Uterus (tissue), 4 donors: ENCODE data around the gene SEC24D. TPM values are rescaled to one million over a fixed set of nuclear protein-coding genes. Genes with fewer than 3 reads are reported as not detected.

Source experiments
- DNase-seq, 2 donors: peaks; one replicate each; pipeline ENCODE4 v3.0.0-alpha.2; 2019 to 2020
- H3K27ac ChIP-seq, 2 donors: fragments of 200-600 bp; sonication (generic); 1 replicate in 1 of 2; 2 replicates in 1 of 2; pipeline ENCODE4 v1.5.1; 2016 to 2018
- H3K27me3 ChIP-seq, 2 donors: fragments of 200-600 bp; sonication (generic); one replicate each; pipeline ENCODE4 v1.5.1; 2018 to 2019; ENCODE audit warnings: control low read depth in 1 of 2
- H3K36me3 ChIP-seq, 2 donors: fragments of 200-600 bp; sonication (generic); one replicate each; pipeline ENCODE4 v1.5.1; 2019; ENCODE audit warnings: control low read depth in 1 of 2
- H3K4me1 ChIP-seq, 2 donors: fragments of 200-600 bp; sonication (generic); one replicate each; pipeline ENCODE4 v1.5.1; 2018 to 2019; ENCODE audit warnings: control low read depth in 1 of 2
- H3K4me3 ChIP-seq, 2 donors: fragments of 200-600 bp; sonication (generic); 1 replicate in 1 of 2; 2 replicates in 1 of 2; pipeline ENCODE4 v1.5.1; 2018 to 2019; ENCODE audit warnings: mild to moderate bottlenecking in 1 of 2
- H3K9me3 ChIP-seq, 2 donors: fragments of 200-600 bp; sonication (generic); one replicate each; pipeline ENCODE4 v1.5.1; 2019; ENCODE audit warnings: control low read depth in 1 of 2
- POLR2A ChIP-seq, 2 donors: fragments of 450-650 bp; IDR thresholded peaks; one replicate each; pipeline ENCODE4 v1.6.1; 2016; ENCODE audit warnings: antibody characterized with exemption in 2 of 2, mild to moderate bottlenecking in 1 of 2, moderate library complexity in 1 of 2
- intact Hi-C: fragments of 100-400 bp; cut with DNase I; formaldehyde crosslinking; loops from one replicate; pipeline ENCODE4 v1.15.1; 2023; ENCODE audit warnings: low total_unique reads
- total RNA-seq, 4 donors: library from RNA; depleted of rRNA in 3 of 4; stranded (reverse); fragments of >200 nt in 3 of 4; gene quantifications; one replicate each; pipeline versions ENCODE4 v1.1.0 to v1.2.4, GENCODE V29; 2014 to 2023
- TF ChIP-seq, protein P1 (sequence below), 4 experiments: fragments of 200-600 bp in 2 of 4; fragments of 450-650 bp in 2 of 4; sonication (generic) in 2 of 4; IDR thresholded peaks; one replicate each; pipeline ENCODE4 v1.5.1; 2016 to 2019; ENCODE audit warnings: antibody characterized with exemption in 4 of 4, mild to moderate bottlenecking in 2 of 4, moderate library complexity in 1 of 4
- donor health status: DM: yes; HTN: yes; CAD: no.

The SEC24D gene
- total RNA-seq, 4 donors from 2014 or later: 26.1 to 107 (median 61.0) TPM

DNA sequence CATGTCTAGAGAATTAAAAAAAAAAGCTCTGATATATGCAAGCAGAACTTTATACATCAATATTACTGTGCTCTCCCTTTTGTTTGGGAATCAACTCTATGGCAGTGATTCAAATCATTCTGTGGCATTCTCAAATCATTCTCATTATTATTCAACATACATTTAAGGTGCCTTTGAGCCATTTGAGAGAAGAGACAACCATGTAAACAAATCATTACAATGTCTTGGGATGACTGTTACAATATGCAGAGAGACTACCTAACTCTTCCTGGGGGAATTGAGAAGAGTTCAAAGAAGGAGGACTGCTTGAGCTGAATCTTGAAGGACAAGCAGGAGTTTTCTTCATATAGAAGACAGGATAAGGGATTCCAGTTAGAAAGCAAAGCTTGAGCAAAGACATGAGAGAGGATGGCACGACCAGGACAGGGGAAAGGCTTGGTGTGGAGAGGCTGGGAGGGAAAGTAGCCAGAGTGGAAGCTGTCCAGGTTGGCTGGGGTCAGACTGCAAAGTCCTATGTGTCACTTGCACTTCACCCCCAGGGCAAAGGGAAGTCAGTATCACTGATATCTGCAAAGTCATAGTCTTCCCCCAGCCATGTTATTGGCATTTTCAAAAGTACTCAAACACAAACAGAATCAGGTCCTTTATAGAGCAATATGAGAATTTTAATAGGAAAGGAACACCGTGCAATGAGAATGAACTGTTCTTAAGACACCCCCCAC lies 9.0 kb downstream of the SEC24D start:
- intact Hi-C loops: no loop called here

DNA sequence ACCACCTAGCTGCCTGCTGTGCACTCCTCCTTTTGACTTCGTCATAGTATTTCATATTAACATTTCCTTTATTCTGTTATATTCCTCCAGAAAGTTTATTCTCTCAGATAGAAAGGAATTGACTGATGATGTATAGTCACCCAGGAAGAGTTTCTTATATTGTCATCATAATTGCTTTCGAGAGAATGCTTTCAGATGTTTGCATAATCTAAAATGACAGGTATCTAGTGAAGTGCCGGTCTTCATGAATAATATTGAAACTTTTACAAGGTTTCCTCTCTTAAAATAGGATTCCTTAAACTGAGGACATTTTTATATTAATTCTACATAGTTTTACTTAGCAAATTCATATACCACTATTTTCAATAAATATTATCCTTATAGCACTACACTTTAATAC lies 10.1 kb downstream of the SEC24D start:
- TF ChIP-seq, protein P1, sequence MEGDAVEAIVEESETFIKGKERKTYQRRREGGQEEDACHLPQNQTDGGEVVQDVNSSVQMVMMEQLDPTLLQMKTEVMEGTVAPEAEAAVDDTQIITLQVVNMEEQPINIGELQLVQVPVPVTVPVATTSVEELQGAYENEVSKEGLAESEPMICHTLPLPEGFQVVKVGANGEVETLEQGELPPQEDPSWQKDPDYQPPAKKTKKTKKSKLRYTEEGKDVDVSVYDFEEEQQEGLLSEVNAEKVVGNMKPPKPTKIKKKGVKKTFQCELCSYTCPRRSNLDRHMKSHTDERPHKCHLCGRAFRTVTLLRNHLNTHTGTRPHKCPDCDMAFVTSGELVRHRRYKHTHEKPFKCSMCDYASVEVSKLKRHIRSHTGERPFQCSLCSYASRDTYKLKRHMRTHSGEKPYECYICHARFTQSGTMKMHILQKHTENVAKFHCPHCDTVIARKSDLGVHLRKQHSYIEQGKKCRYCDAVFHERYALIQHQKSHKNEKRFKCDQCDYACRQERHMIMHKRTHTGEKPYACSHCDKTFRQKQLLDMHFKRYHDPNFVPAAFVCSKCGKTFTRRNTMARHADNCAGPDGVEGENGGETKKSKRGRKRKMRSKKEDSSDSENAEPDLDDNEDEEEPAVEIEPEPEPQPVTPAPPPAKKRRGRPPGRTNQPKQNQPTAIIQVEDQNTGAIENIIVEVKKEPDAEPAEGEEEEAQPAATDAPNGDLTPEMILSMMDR (IDR thresholded peaks at IDR 0.05): no peak
- no peak for TF ChIP-seq POLR2A (IDR thresholded peaks at IDR 0.05)
- Histone ChIP-seq H3K27me3 (no peaks in the 10 kb centered on the region), H3K36me3 (no peaks in the 10 kb centered on the region), H3K4me1 (no peaks in the 10 kb centered on the region), H3K27ac (peak overlapping the region in 1 of 2 donors; percentile 6), H3K9me3 (no peaks in the 10 kb centered on the region), H3K4me3 (no peak overlapping the region)
- no peak for DNase-seq
- intact Hi-C loops: no loop called here

More for the DNA sequence above, 9.0 kb downstream of the SEC24D start:
- peak overlapping the region in 1 of 2 donors; percentile 1 for H3K27ac ChIP-seq
- H3K4me3 ChIP-seq: no peak overlapping the region
- H3K36me3 ChIP-seq: no peaks in the 10 kb centered on the region
- no peaks in the 10 kb centered on the region for H3K27me3 ChIP-seq
- TF ChIP-seq, protein P1 (IDR thresholded peaks at IDR 0.05): no peak
- no peak for TF ChIP-seq POLR2A (IDR thresholded peaks at IDR 0.05)
- no peak for DNase-seq
- no peaks in the 10 kb centered on the region for H3K9me3 ChIP-seq
- no peaks in the 10 kb centered on the region for H3K4me1 ChIP-seq

DNA sequence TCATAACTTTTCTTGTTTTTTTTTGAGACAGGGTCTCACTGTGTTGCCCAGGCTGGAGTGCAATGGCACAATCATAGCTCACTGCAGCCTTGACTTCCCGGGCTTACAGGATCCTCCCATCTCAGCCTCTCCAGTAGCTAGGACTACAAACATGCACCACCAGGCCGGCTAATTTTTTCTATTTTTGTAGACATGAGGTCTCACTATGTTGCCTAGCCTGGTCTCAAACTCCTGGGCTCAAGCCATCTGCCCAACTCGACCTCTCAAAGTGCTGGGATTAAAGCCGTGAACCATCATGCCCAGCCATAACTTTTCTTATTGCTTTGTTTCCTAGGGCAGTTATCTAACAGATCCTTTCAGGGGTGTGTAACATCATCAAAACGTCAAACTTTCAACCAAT lies 11.8 kb downstream of the SEC24D start:
- no peaks in the 10 kb centered on the region for H3K4me1 ChIP-seq
- no peak for DNase-seq

DNA sequence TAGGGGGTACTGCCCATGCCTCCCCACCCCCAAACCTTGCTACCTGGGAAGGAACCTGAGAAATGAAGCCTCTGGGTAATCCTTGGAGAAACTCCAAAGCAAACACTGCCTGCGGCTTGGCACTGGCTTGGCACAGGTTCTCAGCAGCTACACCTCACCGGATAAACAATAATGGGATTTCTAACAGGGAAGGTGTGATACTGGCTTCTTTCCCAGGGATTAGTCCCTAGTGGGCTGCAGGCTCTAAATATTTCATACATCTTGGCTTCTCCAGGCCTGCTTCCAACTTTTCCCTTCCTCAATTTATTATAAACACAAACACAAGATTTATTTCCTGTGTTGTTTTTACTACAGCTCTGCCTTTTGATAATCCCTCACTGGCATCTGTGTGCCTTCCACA lies 12.5 kb downstream of the SEC24D start:
- TF ChIP-seq, protein P1 (IDR thresholded peaks at IDR 0.05): no peak
- no peak for TF ChIP-seq POLR2A (IDR thresholded peaks at IDR 0.05)
- intact Hi-C loops: no loop called here
- H3K27me3 ChIP-seq: no peaks in the 10 kb centered on the region
- H3K4me1 ChIP-seq: no peaks in the 10 kb centered on the region
- no peak for DNase-seq
- no peak overlapping the region for H3K4me3 ChIP-seq
- no peaks in the 10 kb centered on the region for H3K36me3 ChIP-seq
- no peaks in the 10 kb centered on the region for H3K9me3 ChIP-seq
- peak overlapping the region in 1 of 2 donors; percentile 5 for H3K27ac ChIP-seq

More for the DNA sequence above, 11.8 kb downstream of the SEC24D start:
- Histone ChIP-seq H3K36me3 (no peaks in the 10 kb centered on the region), H3K4me3 (no peak overlapping the region), H3K9me3 (no peaks in the 10 kb centered on the region), H3K27ac (no peak overlapping the region), H3K27me3 (no peaks in the 10 kb centered on the region)
- intact Hi-C loops: no loop called here
- no peak for TF ChIP-seq POLR2A (IDR thresholded peaks at IDR 0.05)

- no peak overlapping the region for H3K27ac ChIP-seq
- no peaks in the 10 kb centered on the region for H3K4me1 ChIP-seq
- no peaks in the 10 kb centered on the region for H3K27me3 ChIP-seq
- TF ChIP-seq, protein P1 (IDR thresholded peaks at IDR 0.05): no peak
- no peak for TF ChIP-seq POLR2A (IDR thresholded peaks at IDR 0.05)
- H3K4me3 ChIP-seq: no peak overlapping the region
- no peak for DNase-seq
- H3K9me3 ChIP-seq: no peaks in the 10 kb centered on the region
- intact Hi-C loops: no loop called here
- H3K36me3 ChIP-seq: no peaks in the 10 kb centered on the region
Measured at GRCh38 chr4:118821590-118822293, 14.2 kb downstream of the SEC24D start.
